PC-9 (cell line): ENCODE data around the gene GIPC3.
"Not testable (repeated sequence)": the region's sequence is repeated elsewhere in the genome, so short reads cannot be mapped to it uniquely, and the experiment has no call there.

Source experiments
- EZH2 ChIP-seq: fragments of 200-600 bp; sonication (generic); IDR thresholded peaks from 2 replicates; pipeline ENCODE4 v1.8.0; 2017; ENCODE audit warnings: antibody characterized with exemption, low read depth
- TF ChIP-seq, protein P1 (sequence below): fragments of 200-600 bp; sonication (generic); conservative IDR thresholded peaks from 2 replicates; pipeline ENCODE4 v1.6.1; 2017; ENCODE audit warnings: mixed run types, antibody characterized with exemption, mild to moderate bottlenecking, moderate library complexity

DNA sequence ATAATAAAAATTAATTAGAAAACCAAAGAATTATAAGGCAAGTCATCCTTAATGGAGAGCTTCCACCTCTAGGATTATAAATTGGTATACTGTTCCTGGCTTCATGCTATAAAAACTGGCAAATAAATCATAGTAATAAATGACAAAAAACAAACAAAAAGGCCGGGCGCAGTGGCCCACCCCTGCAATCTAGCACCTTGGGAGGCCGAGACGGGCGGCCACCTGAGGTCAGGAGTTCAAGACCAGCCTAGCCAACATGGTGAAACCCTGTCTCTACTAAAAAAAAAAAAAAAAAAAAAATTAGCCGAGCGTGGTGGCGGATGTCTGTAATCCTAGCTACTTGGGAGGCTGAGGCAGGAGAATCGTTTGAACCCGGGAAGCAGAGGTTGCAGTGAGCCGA, 15.2 kb upstream of the GIPC3 start:
- TF ChIP-seq, protein P1, sequence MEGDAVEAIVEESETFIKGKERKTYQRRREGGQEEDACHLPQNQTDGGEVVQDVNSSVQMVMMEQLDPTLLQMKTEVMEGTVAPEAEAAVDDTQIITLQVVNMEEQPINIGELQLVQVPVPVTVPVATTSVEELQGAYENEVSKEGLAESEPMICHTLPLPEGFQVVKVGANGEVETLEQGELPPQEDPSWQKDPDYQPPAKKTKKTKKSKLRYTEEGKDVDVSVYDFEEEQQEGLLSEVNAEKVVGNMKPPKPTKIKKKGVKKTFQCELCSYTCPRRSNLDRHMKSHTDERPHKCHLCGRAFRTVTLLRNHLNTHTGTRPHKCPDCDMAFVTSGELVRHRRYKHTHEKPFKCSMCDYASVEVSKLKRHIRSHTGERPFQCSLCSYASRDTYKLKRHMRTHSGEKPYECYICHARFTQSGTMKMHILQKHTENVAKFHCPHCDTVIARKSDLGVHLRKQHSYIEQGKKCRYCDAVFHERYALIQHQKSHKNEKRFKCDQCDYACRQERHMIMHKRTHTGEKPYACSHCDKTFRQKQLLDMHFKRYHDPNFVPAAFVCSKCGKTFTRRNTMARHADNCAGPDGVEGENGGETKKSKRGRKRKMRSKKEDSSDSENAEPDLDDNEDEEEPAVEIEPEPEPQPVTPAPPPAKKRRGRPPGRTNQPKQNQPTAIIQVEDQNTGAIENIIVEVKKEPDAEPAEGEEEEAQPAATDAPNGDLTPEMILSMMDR, result not testable (repeated sequence)
- TF ChIP-seq EZH2, result not testable (repeated sequence)
